Measurements from ENCODE around the gene TRAPPC2L. TPM values are rescaled to one million over a fixed set of nuclear protein-coding genes. Genes with fewer than 3 reads are reported as not detected.

TRAPPC2L gene
- total and polyA plus RNA-seq, 2 of the 13 experiments (the other 11 are each of a cell fraction or from before 2014, with no cell fraction given): 96.3 to 107 TPM

DNA sequence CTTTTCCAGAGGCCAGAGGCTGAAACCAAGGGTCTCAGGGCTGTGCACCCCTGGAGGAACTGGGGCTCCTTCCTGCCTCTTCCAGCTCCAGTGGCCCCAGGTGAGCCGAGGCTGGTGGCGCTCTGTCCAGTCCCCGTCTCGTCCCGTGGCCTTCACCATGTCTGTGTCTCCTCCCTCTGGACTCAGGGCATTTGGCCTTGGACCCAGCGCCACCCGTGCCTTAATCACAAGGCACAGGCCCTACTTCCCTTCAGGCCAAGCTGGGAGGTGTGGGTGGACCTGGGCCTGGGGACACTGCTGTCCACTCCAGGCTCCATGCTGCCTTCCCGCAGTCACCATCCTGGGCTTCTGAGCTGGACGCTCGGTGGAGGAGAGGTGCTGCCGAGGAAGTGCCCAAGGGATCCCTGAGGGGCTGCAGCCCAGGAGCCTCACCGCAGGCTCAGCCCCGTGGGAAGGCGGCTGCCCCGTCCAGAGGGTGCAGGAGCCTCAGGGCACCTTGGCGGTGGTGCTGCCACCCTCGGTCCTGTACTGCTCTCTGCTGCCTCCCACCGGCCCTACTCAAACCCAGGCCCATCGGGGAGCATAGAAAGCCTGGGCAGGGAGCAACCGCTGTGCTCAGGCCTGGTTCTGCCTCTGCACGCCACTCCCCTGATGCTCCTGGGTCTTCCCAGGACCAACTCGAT, 35.6 kb upstream of the TRAPPC2L start (continued):
- no peak for TF ChIP-seq RFXAP (CRISPR knock-in tag; IDR thresholded peaks at IDR 0.05; ENCODE audit: borderline replicate concordance)
- no peak for TF ChIP-seq ZNF121 (CRISPR knock-in tag; IDR thresholded peaks at IDR 0.05)
- TF ChIP-seq KLF13 (CRISPR knock-in tag; IDR thresholded peaks at IDR 0.05): no peak
- TF ChIP-seq SMAD3 (CRISPR knock-in tag; IDR thresholded peaks at IDR 0.05): no peak
- TF ChIP-seq CENPX (CRISPR knock-in tag; IDR thresholded peaks at IDR 0.05): no peak
- no peak for TF ChIP-seq ZNF354B (CRISPR knock-in tag; IDR thresholded peaks at IDR 0.05)
- TF ChIP-seq DNMT1 (CRISPR knock-in tag; IDR thresholded peaks at IDR 0.05): peak; percentile 34; the same call in 1 of the 2 replicates
- no peak for TF ChIP-seq RARG (CRISPR knock-in tag; IDR thresholded peaks at IDR 0.05; ENCODE audit: low read depth)
- TF ChIP-seq ZNF333 (CRISPR knock-in tag; IDR thresholded peaks at IDR 0.05; ENCODE audit: borderline replicate concordance): no peak
- TF ChIP-seq, protein P1, sequence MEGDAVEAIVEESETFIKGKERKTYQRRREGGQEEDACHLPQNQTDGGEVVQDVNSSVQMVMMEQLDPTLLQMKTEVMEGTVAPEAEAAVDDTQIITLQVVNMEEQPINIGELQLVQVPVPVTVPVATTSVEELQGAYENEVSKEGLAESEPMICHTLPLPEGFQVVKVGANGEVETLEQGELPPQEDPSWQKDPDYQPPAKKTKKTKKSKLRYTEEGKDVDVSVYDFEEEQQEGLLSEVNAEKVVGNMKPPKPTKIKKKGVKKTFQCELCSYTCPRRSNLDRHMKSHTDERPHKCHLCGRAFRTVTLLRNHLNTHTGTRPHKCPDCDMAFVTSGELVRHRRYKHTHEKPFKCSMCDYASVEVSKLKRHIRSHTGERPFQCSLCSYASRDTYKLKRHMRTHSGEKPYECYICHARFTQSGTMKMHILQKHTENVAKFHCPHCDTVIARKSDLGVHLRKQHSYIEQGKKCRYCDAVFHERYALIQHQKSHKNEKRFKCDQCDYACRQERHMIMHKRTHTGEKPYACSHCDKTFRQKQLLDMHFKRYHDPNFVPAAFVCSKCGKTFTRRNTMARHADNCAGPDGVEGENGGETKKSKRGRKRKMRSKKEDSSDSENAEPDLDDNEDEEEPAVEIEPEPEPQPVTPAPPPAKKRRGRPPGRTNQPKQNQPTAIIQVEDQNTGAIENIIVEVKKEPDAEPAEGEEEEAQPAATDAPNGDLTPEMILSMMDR (CRISPR knock-in tag; IDR thresholded peaks at IDR 0.05): peak; percentile 79
- TF ChIP-seq HOXA3 (CRISPR knock-in tag; IDR thresholded peaks at IDR 0.05): peak; percentile 31; the same call in 1 of the 2 replicates
- TF ChIP-seq IKZF1 (IDR thresholded peaks at IDR 0.05): no peak
- TF ChIP-seq HNRNPL (IDR thresholded peaks at IDR 0.05; ENCODE audit: low read depth, low read length): peak; percentile 90
- TF ChIP-seq, protein P2, sequence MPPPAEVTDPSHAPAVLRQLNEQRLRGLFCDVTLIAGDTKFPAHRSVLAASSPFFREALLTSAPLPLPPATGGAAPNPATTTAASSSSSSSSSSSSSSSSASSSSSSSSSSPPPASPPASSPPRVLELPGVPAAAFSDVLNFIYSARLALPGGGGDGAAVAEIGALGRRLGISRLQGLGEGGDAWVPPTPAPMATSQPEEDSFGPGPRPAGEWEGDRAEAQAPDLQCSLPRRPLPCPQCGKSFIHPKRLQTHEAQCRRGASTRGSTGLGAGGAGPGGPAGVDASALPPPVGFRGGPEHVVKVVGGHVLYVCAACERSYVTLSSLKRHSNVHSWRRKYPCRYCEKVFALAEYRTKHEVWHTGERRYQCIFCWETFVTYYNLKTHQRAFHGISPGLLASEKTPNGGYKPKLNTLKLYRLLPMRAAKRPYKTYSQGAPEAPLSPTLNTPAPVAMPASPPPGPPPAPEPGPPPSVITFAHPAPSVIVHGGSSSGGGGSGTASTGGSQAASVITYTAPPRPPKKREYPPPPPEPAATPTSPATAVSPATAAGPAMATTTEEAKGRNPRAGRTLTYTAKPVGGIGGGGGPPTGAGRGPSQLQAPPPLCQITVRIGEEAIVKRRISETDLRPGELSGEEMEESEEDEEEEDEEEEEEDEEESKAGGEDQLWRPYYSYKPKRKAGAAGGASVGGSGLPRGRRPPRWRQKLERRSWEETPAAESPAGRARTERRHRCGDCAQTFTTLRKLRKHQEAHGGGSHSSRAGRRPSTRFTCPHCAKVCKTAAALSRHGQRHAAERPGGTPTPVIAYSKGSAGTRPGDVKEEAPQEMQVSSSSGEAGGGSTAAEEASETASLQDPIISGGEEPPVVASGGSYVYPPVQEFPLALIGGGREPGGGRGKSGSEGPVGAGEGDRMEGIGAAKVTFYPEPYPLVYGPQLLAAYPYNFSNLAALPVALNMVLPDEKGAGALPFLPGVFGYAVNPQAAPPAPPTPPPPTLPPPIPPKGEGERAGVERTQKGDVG (CRISPR knock-in tag; IDR thresholded peaks at IDR 0.05; ENCODE audit: borderline replicate concordance): peak; percentile 60; the same call in 1 of the 2 replicates
- no peak for TF ChIP-seq ZFP90 (CRISPR knock-in tag; IDR thresholded peaks at IDR 0.05; ENCODE audit: borderline replicate concordance)
- TF ChIP-seq MATR3 (CRISPR knock-in tag; IDR thresholded peaks at IDR 0.05): no peak
- peak; percentile 60; the same call in 1 of the 2 replicates for TF ChIP-seq NFKB2 (CRISPR knock-in tag; IDR thresholded peaks at IDR 0.05; ENCODE audit: borderline replicate concordance)
- TF ChIP-seq, protein P3, sequence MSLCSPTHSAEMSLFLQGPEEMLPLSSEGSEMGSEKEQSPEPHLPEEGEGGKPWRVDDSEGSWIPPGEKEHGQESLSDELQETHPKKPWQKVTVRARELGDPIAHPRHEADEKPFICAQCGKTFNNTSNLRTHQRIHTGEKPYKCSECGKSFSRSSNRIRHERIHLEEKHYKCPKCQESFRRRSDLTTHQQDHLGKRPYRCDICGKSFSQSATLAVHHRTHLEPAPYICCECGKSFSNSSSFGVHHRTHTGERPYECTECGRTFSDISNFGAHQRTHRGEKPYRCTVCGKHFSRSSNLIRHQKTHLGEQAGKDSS (CRISPR knock-in tag; IDR thresholded peaks at IDR 0.05; ENCODE audit: borderline replicate concordance, low read depth): no peak
- TF ChIP-seq, protein P4, sequence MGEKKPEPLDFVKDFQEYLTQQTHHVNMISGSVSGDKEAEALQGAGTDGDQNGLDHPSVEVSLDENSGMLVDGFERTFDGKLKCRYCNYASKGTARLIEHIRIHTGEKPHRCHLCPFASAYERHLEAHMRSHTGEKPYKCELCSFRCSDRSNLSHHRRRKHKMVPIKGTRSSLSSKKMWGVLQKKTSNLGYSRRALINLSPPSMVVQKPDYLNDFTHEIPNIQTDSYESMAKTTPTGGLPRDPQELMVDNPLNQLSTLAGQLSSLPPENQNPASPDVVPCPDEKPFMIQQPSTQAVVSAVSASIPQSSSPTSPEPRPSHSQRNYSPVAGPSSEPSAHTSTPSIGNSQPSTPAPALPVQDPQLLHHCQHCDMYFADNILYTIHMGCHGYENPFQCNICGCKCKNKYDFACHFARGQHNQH (CRISPR knock-in tag; IDR thresholded peaks at IDR 0.05): no peak
- no peak for TF ChIP-seq JUND (CRISPR knock-in tag; IDR thresholded peaks at IDR 0.05)
- no peak for TF ChIP-seq CBX5 (CRISPR knock-in tag; IDR thresholded peaks at IDR 0.05; ENCODE audit: borderline replicate concordance)
- TF ChIP-seq, protein P5, sequence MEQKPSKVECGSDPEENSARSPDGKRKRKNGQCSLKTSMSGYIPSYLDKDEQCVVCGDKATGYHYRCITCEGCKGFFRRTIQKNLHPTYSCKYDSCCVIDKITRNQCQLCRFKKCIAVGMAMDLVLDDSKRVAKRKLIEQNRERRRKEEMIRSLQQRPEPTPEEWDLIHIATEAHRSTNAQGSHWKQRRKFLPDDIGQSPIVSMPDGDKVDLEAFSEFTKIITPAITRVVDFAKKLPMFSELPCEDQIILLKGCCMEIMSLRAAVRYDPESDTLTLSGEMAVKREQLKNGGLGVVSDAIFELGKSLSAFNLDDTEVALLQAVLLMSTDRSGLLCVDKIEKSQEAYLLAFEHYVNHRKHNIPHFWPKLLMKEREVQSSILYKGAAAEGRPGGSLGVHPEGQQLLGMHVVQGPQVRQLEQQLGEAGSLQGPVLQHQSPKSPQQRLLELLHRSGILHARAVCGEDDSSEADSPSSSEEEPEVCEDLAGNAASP (CRISPR knock-in tag; IDR thresholded peaks at IDR 0.05; ENCODE audit: borderline replicate concordance): 0 out of 2 replicates have a peak, but pooled peaks have one; percentile 23

Data from HepG2 (cell line).